HL-60 (cell line): ENCODE data around the gene GPC5.

Source experiments
- DNase-seq, 2 experiments: peaks; one replicate each; pipeline ENCODE4 v3.0.0-alpha.2; 2010 to 2020; ENCODE audit warnings: low read depth in 1 of 2, low spot score in 1 of 2
- H3K27ac ChIP-seq: fragments of 250-450 bp; sonication (Bioruptor Pico); replicated peaks from 2 replicates; pipeline ENCODE4 v1.5.1; 2020; ENCODE audit warnings: mild to moderate bottlenecking, moderate library complexity
- H3K27me3 ChIP-seq: fragments of 250-450 bp; sonication (Bioruptor Pico); 2 replicates; pipeline ENCODE4 v1.5.1; 2021; ENCODE audit warnings: mild to moderate bottlenecking, moderate library complexity; ENCODE audit not compliant: insufficient read depth, poor library complexity, severe bottlenecking
- H3K4me3 ChIP-seq: replicated peaks from 2 replicates; pipeline ENCODE4 v1.5.1; 2011; ENCODE audit warnings: mild to moderate bottlenecking, control low read depth, low read length; ENCODE audit not compliant: insufficient read depth
- CTCF ChIP-seq: IDR thresholded peaks from one replicate; pipeline ENCODE4 v1.5.1; 2011; ENCODE audit warnings: low read length, control low read depth, inconsistent platforms; ENCODE audit not compliant: insufficient read depth
- GABPA ChIP-seq: IDR thresholded peaks from 2 replicates; pipeline ENCODE4 v1.6.1; 2012; ENCODE audit warnings: low read depth
- POLR2AphosphoS5 ChIP-seq: IDR thresholded peaks from 2 replicates; pipeline ENCODE4 v1.6.1; 2012; ENCODE audit warnings: low read depth
- REST ChIP-seq: IDR thresholded peaks from 2 replicates; pipeline ENCODE4 v1.6.1; 2012; ENCODE audit warnings: low read depth; ENCODE audit not compliant: insufficient replicate concordance
- SPI1 ChIP-seq: IDR thresholded peaks from 2 replicates; pipeline ENCODE4 v1.6.1; 2012; ENCODE audit warnings: low read depth, mild to moderate bottlenecking, borderline replicate concordance

GPC5 gene

GRCh38 chr13:92483894-92484293 lies 1085.5 kb downstream of the GPC5 start:
- TF ChIP-seq POLR2AphosphoS5 (no peak), REST (no peak), SPI1 (no peak), CTCF (no peak)
- no peak for DNase-seq
- no peak overlapping the region for H3K27ac ChIP-seq
- H3K27me3 ChIP-seq: no peaks in the 10 kb centered on the region
- H3K4me3 ChIP-seq: no peak overlapping the region

GRCh38 chr13:92487238-92487637 lies 1088.8 kb downstream of the GPC5 start:
- no peak for DNase-seq
- no peak for TF ChIP-seq REST
- TF ChIP-seq POLR2AphosphoS5: no peak
- no peak for TF ChIP-seq GABPA
- no peak for TF ChIP-seq CTCF
- no peak for TF ChIP-seq SPI1
- Histone ChIP-seq H3K27ac (no peak overlapping the region), H3K27me3 (no peaks in the 10 kb centered on the region), H3K4me3 (no peak overlapping the region)

GRCh38 chr13:92488249-92488852 lies 1089.9 kb downstream of the GPC5 start:
- Histone ChIP-seq H3K4me3 (no peak overlapping the region), H3K27me3 (no peaks in the 10 kb centered on the region), H3K27ac (no peak overlapping the region)
- no peak for DNase-seq
- TF ChIP-seq POLR2AphosphoS5 (no peak), GABPA (no peak), SPI1 (no peak), CTCF (no peak), REST (no peak)
